ENCODE results near the gene OR2J2.

DNA sequence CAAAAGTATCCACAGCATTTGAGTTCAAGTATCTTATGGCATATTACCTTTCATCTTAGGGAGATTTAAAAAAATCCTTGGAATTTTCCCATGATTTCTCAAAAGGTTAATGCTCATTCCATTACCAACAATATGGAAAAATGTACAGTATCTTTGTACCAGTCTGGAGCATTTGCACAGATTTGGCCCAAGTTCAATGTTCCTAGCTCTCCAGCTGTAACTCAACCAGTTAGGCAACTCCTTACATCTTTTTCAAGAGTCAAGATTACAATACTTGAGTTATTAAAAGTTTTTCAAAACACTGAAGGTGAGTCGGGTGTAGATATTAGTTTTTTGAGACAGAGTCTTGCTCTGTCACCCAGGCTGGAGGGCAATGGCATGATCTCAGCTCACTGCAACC, 1.0 kb downstream of the OR2J2 start:
- TF ChIP-seq POLR2AphosphoS5 (IDR thresholded peaks at IDR 0.05; ENCODE audit: insufficient read depth in 1 of 2, low read depth in 1 of 2) (no peak), CTCF (IDR thresholded peaks at IDR 0.05) (no peak), POLR2A (IDR thresholded peaks at IDR 0.05) (no peak)
